ENCODE results near the gene PSMB3.
"Not testable (repeated sequence)": the region's sequence is repeated elsewhere in the genome, so short reads cannot be mapped to it uniquely, and the experiment has no call there.

Gene PSMB3

DNA sequence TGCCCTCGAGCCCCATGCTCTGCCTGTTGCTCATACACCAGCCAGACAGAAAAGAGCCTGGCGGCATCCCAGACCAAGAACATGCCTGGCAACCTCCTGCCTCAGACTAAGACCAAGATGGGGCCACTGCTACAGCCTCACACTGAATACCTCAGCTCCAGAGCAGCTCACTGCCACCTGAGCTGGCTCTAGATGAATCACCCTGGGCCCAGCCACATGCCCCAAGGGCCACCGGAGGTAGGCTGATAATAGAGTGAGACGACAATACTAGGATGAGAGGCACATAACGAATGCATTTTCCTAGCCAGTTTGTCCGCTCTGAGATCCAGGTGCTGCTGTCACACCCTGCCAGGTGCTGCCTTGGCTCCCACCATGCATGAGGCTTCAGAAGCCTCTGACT, 33.8 kb downstream of the PSMB3 start:
- Histone ChIP-seq H3K9ac (no peak overlapping the region), H3K36me3 (peaks cover 60 to 82% (median 70%) of the 10 kb centered on the region in 11 experiments), H3K4me3 (no peak overlapping the region), H3K4me2 (no peak overlapping the region), H3K4me1 (0 out of 20 replicates have a peak, but pooled peaks cover 0 to 4% (median 0%) of the 10 kb centered on the region in 10 experiments), H4K20me1 (peaks cover 5 to 64% (median 49%) of the 10 kb centered on the region in 11 experiments; a peak in 19 of 22 replicates), H3K27ac (no peak overlapping the region), H3K27me3 (no peaks in the 10 kb centered on the region), H3K9me3 (replicated peaks in 1 of 11) (no peaks in the 10 kb centered on the region)
- TF ChIP-seq Cebpa-rat (IDR thresholded peaks at IDR 0.05) = no peak

DNA sequence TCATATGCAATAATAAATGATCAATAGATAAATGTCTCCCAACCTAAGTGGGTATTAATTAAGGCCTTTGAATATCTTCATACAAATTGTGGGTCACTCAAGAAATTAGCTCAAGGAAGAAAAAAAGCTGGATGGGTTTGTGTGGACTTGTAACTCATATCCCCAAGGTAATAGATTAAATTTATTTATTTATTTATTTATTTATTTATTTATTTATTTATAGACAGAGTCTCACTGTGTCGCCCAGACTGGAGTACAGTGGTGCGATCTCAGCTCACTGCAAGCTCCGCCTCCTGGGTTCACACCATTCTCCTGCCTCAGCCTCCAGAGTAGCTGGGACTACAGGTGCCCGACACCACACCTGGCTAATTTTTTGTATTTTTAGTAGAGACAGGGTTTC, 35.5 kb downstream of the PSMB3 start:
- H3K36me3 ChIP-seq = peaks cover 50 to 79% (median 66%) of the 10 kb centered on the region in 11 experiments
- H4K20me1 ChIP-seq = peaks cover 12 to 75% (median 61%) of the 10 kb centered on the region in 11 experiments; a peak in 20 of 22 replicates
- H3K27me3 ChIP-seq; H3K27ac ChIP-seq; H3K4me2 ChIP-seq; H3K9ac ChIP-seq; H3K9me3 ChIP-seq (replicated peaks in 1 of 11); H3K4me3 ChIP-seq; H3K4me1 ChIP-seq: not testable (repeated sequence)

DNA sequence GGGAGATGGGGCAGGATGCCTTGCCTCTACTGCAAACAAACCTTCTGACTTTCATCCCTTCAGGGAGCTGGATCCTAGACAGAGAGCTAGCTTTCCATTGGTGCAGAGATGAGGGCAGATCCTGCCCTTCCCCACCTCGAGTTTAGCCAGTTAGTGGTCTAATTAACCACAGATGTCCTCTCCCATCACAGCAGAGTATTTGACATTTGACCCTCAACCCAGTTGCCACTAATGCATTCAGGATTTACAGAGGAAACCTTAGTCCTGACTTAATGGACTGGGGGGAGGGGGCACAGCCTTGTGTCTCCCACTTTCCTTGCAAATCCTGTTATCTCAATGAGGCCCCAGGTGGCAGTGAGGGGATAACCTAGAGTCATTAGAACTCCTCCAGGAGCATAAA, 36.6 kb downstream of the PSMB3 start:
- Histone ChIP-seq H3K9me3 (replicated peaks in 1 of 11) (no peaks in the 10 kb centered on the region), H3K9ac (no peak overlapping the region), H3K4me1 (0 out of 20 replicates have a peak, but pooled peaks cover 0 to 4% (median 0%) of the 10 kb centered on the region in 10 experiments), H3K36me3 (peaks cover 43 to 79% (median 65%) of the 10 kb centered on the region in 11 experiments), H3K4me3 (no peak overlapping the region), H3K27ac (no peak overlapping the region), H3K4me2 (no peak overlapping the region), H4K20me1 (peaks cover 16 to 84% (median 66%) of the 10 kb centered on the region in 11 experiments; a peak in 20 of 22 replicates), H3K27me3 (no peaks in the 10 kb centered on the region)
- TF ChIP-seq Cebpa-rat (IDR thresholded peaks at IDR 0.05) = no peak

DNA sequence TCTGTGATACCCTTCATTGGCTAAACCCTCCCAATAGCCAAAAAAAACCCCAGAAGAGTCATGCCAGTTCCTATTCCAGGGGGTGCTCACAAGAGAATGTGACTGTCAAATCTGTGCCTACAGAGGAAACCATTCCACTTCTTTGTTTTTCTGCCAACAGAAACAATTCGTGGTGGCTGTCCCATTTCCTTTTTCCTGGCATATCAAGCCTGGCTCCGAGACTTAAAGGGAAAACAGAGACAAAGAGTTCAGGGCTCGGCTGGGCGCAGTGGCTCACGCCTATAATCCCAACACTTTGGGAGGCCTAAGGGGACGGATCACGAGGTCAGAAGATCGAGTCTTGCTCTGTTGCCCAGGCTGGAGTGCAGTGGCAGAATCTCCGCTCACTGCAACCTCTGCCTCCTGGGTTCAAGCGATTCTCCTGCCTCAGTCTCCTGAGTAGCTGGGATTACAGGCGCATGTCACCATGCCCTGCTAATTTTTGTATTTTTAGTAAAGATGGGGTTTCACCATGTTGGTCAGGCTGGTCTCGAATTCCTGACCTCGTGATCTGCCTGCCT, 37.7 kb downstream of the PSMB3 start:
- H3K9ac ChIP-seq; H3K27me3 ChIP-seq; H3K4me2 ChIP-seq; H3K4me1 ChIP-seq; H3K9me3 ChIP-seq (replicated peaks in 1 of 11); H3K27ac ChIP-seq; H3K4me3 ChIP-seq: not testable (repeated sequence)
- Histone ChIP-seq H4K20me1 (peaks cover 16 to 90% (median 74%) of the 10 kb centered on the region in 11 experiments; a peak in 20 of 22 replicates), H3K36me3 (peaks cover 35 to 79% (median 60%) of the 10 kb centered on the region in 11 experiments)

DNA sequence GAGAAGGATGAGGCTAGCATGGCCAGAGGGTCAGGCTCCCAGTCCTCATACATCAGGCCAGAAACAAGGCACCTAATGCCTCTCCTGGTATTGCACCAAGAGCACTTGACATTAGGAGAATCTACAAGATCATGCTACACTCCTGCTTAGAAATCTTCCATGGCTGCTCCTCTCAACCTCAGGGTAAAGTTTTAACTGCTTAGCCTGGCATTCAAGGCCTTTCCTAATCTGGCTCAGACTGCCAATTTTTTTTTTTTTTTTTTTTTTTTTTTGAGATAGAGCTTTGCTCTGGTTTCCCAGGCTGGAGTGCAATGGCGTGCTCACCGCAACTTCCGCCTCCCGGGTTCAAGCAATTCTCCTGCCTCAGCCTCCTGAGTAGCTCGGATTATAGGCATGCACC, 38.6 kb downstream of the PSMB3 start:
- TF ChIP-seq Cebpa-rat (IDR thresholded peaks at IDR 0.05) = no peak
- Histone ChIP-seq H3K27me3 (no peaks in the 10 kb centered on the region), H3K27ac (no peak overlapping the region), H3K4me2 (no peak overlapping the region), H3K36me3 (peaks cover 35 to 79% (median 60%) of the 10 kb centered on the region in 11 experiments), H3K9me3 (replicated peaks in 1 of 11) (no peaks in the 10 kb centered on the region), H3K4me1 (peaks cover 0 to 4% (median under 1%) of the 10 kb centered on the region in 10 experiments; a peak in 4 of 20 replicates), H3K9ac (no peak overlapping the region), H3K4me3 (no peak overlapping the region), H4K20me1 (peaks cover 17 to 93% (median 78%) of the 10 kb centered on the region in 11 experiments; a peak in 21 of 22 replicates)

DNA sequence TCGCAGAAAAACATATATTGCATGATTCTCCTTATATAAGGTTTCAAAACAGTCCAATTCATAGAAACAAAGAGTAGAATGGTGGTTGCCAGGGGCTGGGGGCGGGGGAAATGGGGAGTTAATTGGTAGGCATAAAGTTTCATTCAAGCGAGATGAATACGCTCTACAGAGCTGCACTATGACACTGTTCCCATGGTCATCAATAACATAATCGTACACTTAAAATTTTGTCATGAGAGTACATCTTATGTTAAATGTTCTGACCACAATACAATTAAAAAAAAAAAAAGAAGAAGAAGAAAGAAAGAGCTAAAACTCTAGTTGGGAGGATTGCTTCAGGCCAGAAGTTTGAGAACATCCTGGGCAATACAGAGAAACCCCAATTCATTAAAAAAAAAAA, 41.7 kb downstream of the PSMB3 start:
- H3K36me3 ChIP-seq = peaks cover 23 to 74% (median 53%) of the 10 kb centered on the region in 11 experiments; a peak in 21 of 22 replicates

DNA sequence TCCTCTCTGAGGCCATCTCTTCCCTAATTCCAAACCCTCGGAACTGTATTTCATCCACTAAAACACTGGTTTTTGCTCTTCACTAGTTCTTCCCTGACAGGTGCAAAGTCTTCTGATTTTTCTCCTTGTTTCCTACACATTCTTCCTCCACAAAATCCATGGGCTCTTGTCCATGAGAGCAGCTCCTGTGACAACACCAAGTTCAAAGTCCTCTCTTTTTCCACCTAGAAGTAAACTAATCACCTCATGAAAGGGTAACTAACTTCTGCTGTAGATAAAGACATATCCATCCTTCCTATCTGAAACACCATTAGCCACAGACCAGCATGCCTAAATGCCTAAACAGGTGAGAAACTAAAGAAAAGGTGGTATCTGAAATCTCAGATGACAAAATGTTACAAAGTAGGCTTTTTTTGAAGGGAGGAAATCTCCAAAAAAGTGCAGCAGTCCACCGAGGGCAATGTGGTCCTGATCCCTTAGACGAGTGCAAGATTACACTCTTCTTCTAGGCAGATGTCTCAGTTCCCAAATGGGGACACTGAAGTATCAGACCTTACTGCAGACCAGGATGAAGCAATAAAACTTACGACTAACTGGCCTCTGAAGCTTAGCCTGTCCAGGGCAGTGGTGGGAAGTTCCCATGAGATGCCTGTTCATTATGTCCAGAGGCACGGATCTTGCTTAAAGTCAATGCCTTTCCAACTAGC, 44.1 kb downstream of the PSMB3 start:
- Histone ChIP-seq H3K9me3 (replicated peaks in 1 of 11) (no peaks in the 10 kb centered on the region), H3K36me3 (peaks cover 25 to 69% (median 52%) of the 10 kb centered on the region in 11 experiments; a peak in 21 of 22 replicates), H3K4me2 (peak overlapping the region; percentile 86 to 99 (median 97); a peak in 20 of 22 replicates), H3K4me1 (peaks cover 35 to 43% (median 39%) of the 10 kb centered on the region in 10 experiments), H3K27ac (no peak overlapping the region), H3K4me3 (no peak overlapping the region), H3K27me3 (no peaks in the 10 kb centered on the region), H3K9ac (peak overlapping the region in 3 of 11 experiments; percentile 93 to 99 (median 99); a peak in 1 of 22 replicates), H4K20me1 (peaks cover 29 to 72% (median 52%) of the 10 kb centered on the region in 11 experiments; a peak in 21 of 22 replicates)
- no peak for TF ChIP-seq Cebpa-rat (IDR thresholded peaks at IDR 0.05)

More for the DNA sequence above, 41.7 kb downstream of the PSMB3 start:
- H3K4me1 ChIP-seq = peaks cover 21 to 26% (median 25%) of the 10 kb centered on the region in 10 experiments
- no peak for TF ChIP-seq Cebpa-rat (IDR thresholded peaks at IDR 0.05)
- no peaks in the 10 kb centered on the region for H3K9me3 ChIP-seq (replicated peaks in 1 of 11)
- H4K20me1 ChIP-seq = peaks cover 31 to 91% (median 71%) of the 10 kb centered on the region in 11 experiments; a peak in 21 of 22 replicates
- no peak overlapping the region for H3K4me2 ChIP-seq
- no peak overlapping the region for H3K4me3 ChIP-seq
- no peaks in the 10 kb centered on the region for H3K27me3 ChIP-seq
- no peak overlapping the region for H3K27ac ChIP-seq
- H3K9ac ChIP-seq = no peak overlapping the region

DNA sequence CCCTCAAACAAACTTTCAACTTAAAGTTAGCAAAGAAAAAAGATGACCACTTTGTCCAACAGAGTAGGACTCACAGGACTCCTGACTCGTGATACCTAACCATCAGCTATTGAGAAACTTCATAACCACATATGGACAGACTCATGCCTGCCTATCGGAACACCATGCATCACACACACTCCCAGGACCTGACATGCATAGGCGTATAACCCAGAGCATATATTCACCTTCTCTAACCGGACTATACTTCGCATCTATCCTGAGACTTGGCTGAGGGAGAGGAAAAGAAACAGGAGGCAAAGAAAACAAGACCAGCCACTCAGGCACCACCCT, 44.6 kb downstream of the PSMB3 start:
- no peak for TF ChIP-seq Cebpa-rat (IDR thresholded peaks at IDR 0.05)
- Histone ChIP-seq H3K36me3 (peaks cover 26 to 70% (median 52%) of the 10 kb centered on the region in 11 experiments; a peak in 21 of 22 replicates), H3K4me1 (peaks cover 40 to 48% (median 44%) of the 10 kb centered on the region in 10 experiments), H3K4me3 (peak overlapping the region in 6 of 10 experiments; percentile 80 to 88 (median 87); a peak in 7 of 20 replicates), H4K20me1 (peaks cover 26 to 72% (median 49%) of the 10 kb centered on the region in 11 experiments; a peak in 21 of 22 replicates), H3K27me3 (no peaks in the 10 kb centered on the region), H3K9me3 (replicated peaks in 1 of 11) (no peaks in the 10 kb centered on the region), H3K9ac (peak overlapping the region; percentile 17 to 100 (median 98); a peak in 12 of 22 replicates), H3K27ac (0 out of 22 replicates have a peak overlapping the region, but pooled peaks of 1 of the 11 experiments have one; percentile 98), H3K4me2 (peak overlapping the region; percentile 86 to 99 (median 97))

DNA sequence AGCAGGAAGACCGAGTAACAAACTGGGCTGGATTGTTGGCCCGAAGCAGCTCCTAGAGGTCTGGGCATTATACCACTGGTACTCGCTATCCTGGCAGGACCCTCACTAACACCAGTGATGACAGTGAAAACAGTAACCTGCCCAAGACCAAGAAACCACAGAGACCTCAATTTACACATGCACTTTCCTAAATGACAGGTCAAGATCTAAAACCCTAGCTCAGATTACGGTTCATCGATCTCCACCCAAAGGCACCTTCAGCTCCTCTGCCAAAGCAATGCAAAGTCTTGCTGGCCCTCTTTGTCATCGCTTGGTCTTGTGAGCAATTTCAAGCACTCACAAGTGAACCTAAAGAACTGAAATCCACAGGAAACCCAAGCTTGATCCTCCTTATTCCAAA, 45.3 kb downstream of the PSMB3 start:
- TF ChIP-seq Cebpa-rat (IDR thresholded peaks at IDR 0.05) = no peak
- Histone ChIP-seq H3K36me3 (peaks cover 28 to 70% (median 52%) of the 10 kb centered on the region in 11 experiments; a peak in 21 of 22 replicates), H4K20me1 (peaks cover 22 to 72% (median 47%) of the 10 kb centered on the region in 11 experiments; a peak in 19 of 22 replicates), H3K4me2 (peak overlapping the region; percentile 86 to 99 (median 97)), H3K9me3 (replicated peaks in 1 of 11) (no peaks in the 10 kb centered on the region), H3K9ac (peak overlapping the region; percentile 92 to 100 (median 98); a peak in 21 of 22 replicates), H3K4me1 (peaks cover 47 to 55% (median 52%) of the 10 kb centered on the region in 10 experiments), H3K4me3 (peak overlapping the region; percentile 65 to 88 (median 85)), H3K27ac (peak overlapping the region in 8 of 11 experiments; percentile 95 to 99 (median 98); a peak in 13 of 22 replicates), H3K27me3 (no peaks in the 10 kb centered on the region)
